K562 (cell line): ENCODE data around the gene TEX22. TPM values are rescaled to one million over a fixed set of nuclear protein-coding genes. Genes with fewer than 3 reads are reported as not detected.

ENCODE experiments used
- ATAC-seq: fragments of 200-7000 bp; cut with Tn5 transposase; 3 replicates; pipeline ENCODE4 v1.9.1; 2020; ENCODE audit warnings: moderate library complexity
- BruUV-seq: library from RNA; stranded (reverse); fragments of 400-500 nt; replicated peaks from 2 replicates; lab custom pipeline; 2021; lab: Mats Ljungman, UMichigan
- CTCF ChIA-PET: fragments of 300-600 bp; formaldehyde crosslinking; extraction: SDS; loops from one replicate; lab custom pipeline; 2021; ENCODE audit warnings: low intra/inter-chr PET ratio; lab: Yijun Ruan, JAX
- POLR2A ChIA-PET: fragments of 300-600, 350-650 bp; sonication (Branson Sonifier 250); formaldehyde crosslinking; extraction: SDS; loops from one replicate; lab custom pipeline; 2021; ENCODE audit warnings: antibody characterized with exemption, inconsistent platforms; lab: Yijun Ruan, JAX
- DNase-seq, 4 experiments: peaks; one replicate each; pipeline versions ENCODE4 v3.0.0 to v3.0.0-alpha.2; 2011 to 2018; ENCODE audit warnings: low spot score in 3 of 4, mixed read lengths in 3 of 4; ENCODE audit errors: extremely low read depth in 1 of 4
- FAIRE-seq: peaks from 2 replicates; lab custom pipeline; 2011; peaks lifted over from hg19 to GRCh38; lab: Jason Lieb, UNC
- H2AFZ ChIP-seq: 2 replicates; pipeline ENCODE4 v1.6.0; 2011; ENCODE audit warnings: low read depth, low read length, control low read depth, inconsistent platforms
- H3K27ac ChIP-seq: fragments of 200-600 bp; 3 replicates; pipeline ENCODE4 v1.8.0; 2011; ENCODE audit warnings: low read depth, mild to moderate bottlenecking, control low read depth, inconsistent platforms, low read length, moderate library complexity, mixed read lengths; ENCODE audit errors: extremely low read depth
- H3K27me3 ChIP-seq, 2 experiments: fragments of 300-600 bp in 1 of 2; 2 replicates in 1 of 2; 3 replicates in 1 of 2; pipeline versions ENCODE4 v1.6.0 to v1.8.0; 2011; ENCODE audit warnings: inconsistent platforms in 2 of 2, low read length in 2 of 2, mild to moderate bottlenecking in 1 of 2, mixed read lengths in 1 of 2, moderate library complexity in 1 of 2; ENCODE audit not compliant: control insufficient read depth in 2 of 2, insufficient read depth in 2 of 2
- H3K36me3 ChIP-seq: fragments of 300-600 bp; 3 replicates; pipeline ENCODE4 v1.8.0; 2011; ENCODE audit warnings: mild to moderate bottlenecking, low read length, inconsistent platforms; ENCODE audit not compliant: control insufficient read depth, insufficient read depth
- H3K4me1 ChIP-seq, 2 experiments: fragments of 200-600 bp in 1 of 2; replicated peaks in 1 of 2; 2 replicates in 1 of 2; 3 replicates in 1 of 2; pipeline versions ENCODE4 v1.5.1 to v1.8.0; 2011; ENCODE audit warnings: inconsistent platforms in 2 of 2, low read length in 2 of 2, mild to moderate bottlenecking in 1 of 2, mixed read lengths in 1 of 2, moderate library complexity in 1 of 2; ENCODE audit not compliant: control insufficient read depth in 2 of 2, insufficient read depth in 2 of 2
- H3K4me2 ChIP-seq: 2 replicates; pipeline ENCODE4 v1.6.1; 2011; ENCODE audit warnings: low read length, control low read depth, inconsistent platforms, mixed read lengths; ENCODE audit not compliant: insufficient read depth
- H3K4me3 ChIP-seq: fragments of 200-600 bp; sonication (generic), shearing (Covaris generic); 2 replicates; pipeline ENCODE4 v1.5.1; 2016; ENCODE audit warnings: control low read depth, inconsistent platforms
- H3K79me2 ChIP-seq: fragments of 200-600 bp; 3 replicates; pipeline ENCODE4 v1.8.0; 2011; ENCODE audit warnings: low read length, inconsistent platforms; ENCODE audit not compliant: control insufficient read depth, insufficient read depth
- H3K9ac ChIP-seq, 2 experiments: 2 replicates each; pipeline versions ENCODE4 v1.6.0 to v1.6.1; 2011; ENCODE audit warnings: low read depth in 2 of 2, low read length in 2 of 2, control low read depth in 1 of 2, inconsistent platforms in 1 of 2, mild to moderate bottlenecking in 1 of 2, mixed read lengths in 1 of 2; ENCODE audit not compliant: insufficient read depth in 1 of 2
- H3K9me1 ChIP-seq: one replicate; pipeline ENCODE4 v1.6.0; 2011; ENCODE audit warnings: inconsistent platforms, mild to moderate bottlenecking, low read length, moderate library complexity; ENCODE audit not compliant: control insufficient read depth, insufficient read depth
- H3K9me3 ChIP-seq: replicated peaks from 2 replicates; pipeline ENCODE4 v1.5.1; 2011; ENCODE audit warnings: low read depth, low read length, inconsistent platforms; ENCODE audit not compliant: control insufficient read depth, insufficient read depth
- H4K20me1 ChIP-seq: replicated peaks from 2 replicates; pipeline ENCODE4 v1.6.1; 2011; ENCODE audit warnings: low read length, inconsistent platforms, mixed read lengths; ENCODE audit not compliant: control insufficient read depth, insufficient read depth
- GABPB1 ChIP-seq: sonication (generic); formaldehyde crosslinking; IDR thresholded peaks from 2 replicates; pipeline ENCODE4 v1.8.0; 2022; ENCODE audit warnings: mild to moderate bottlenecking, missing genetic modification reagents
- LARP7 ChIP-seq: fragments of 450-650 bp; IDR thresholded peaks from 2 replicates; pipeline ENCODE4 v1.6.1; 2016
- MAFG ChIP-seq: fragments of 450-650 bp; conservative IDR thresholded peaks from 2 replicates; pipeline ENCODE4 v1.6.1; 2016; ENCODE audit warnings: missing genetic modification characterization, missing compliant biosample characterization
- PML ChIP-seq: IDR thresholded peaks from 2 replicates; pipeline ENCODE4 v1.6.1; 2012; ENCODE audit warnings: low read length, inconsistent platforms
- SMAD4 ChIP-seq: fragments of 250-450 bp; sonication (Bioruptor Pico); conservative IDR thresholded peaks from 2 replicates; pipeline ENCODE4 v1.8.0; 2021; ENCODE audit warnings: inconsistent platforms, mild to moderate bottlenecking, moderate library complexity
- ZBTB17 ChIP-seq: fragments of 450-650 bp; formaldehyde crosslinking; IDR thresholded peaks from 2 replicates; pipeline ENCODE4 v1.4.0; 2020; ENCODE audit warnings: mild to moderate bottlenecking
- WGBS: fragments of 100-300 bp; shearing (Covaris generic); methylation state at CpG from one replicate; pipeline ENCODE4 v1.1.6; 2016; ENCODE audit warnings: low coverage, mixed read lengths; ENCODE audit not compliant: insufficient coverage; ENCODE audit errors: missing lambda C conversion rate; 5-methylcytosine and 5-hydroxymethylcytosine counted together
- in situ Hi-C: fragments of 300-500 bp; cut with MboI; formaldehyde crosslinking; loops from 4 replicates; pipeline ENCODE4 v1.15.0; 2018; ENCODE audit warnings: inconsistent platforms, mixed read lengths
- intact Hi-C: fragments of 100-400 bp; cut with micrococcal nuclease; formaldehyde crosslinking; loops from 2 replicates; pipeline ENCODE4 v1.14.2; 2022
- polyA plus RNA-seq, 8 experiments: library from polyadenylated mRNA; depleted of rRNA in 4 of 8; stranded (reverse) in 5 of 8; unstranded in 3 of 8; fragments of >200 nt; fragmentation: Nextera tagmentation in 2 of 8; fragmentation: Illumina TruSeq in 1 of 8; extraction: Ambion mirVana in 2 of 8; extraction: Trizol in 1 of 8; gene quantifications; 2 replicates each; pipeline versions ENCODE4 v1.2.1 to v1.2.3, GENCODE V29; 2011 to 2014; ENCODE audit warnings: inconsistent platforms in 1 of 8, missing spikeins in 1 of 8
- total RNA-seq, 7 experiments: library from RNA; depleted of rRNA in 6 of 7; stranded (reverse); fragments of >200 nt in 6 of 7; fragmentation: Illumina TruSeq in 2 of 7; extraction: Trizol in 2 of 7; gene quantifications; 2 replicates each; pipeline versions ENCODE4 v1.2.1 to v1.2.3, GENCODE V29; 2011 to 2021; ENCODE audit warnings: low replicate concordance in 1 of 7

Gene TEX22
- total and polyA plus RNA-seq, 9 of the 15 experiments (the other 6 are each of a cell fraction or from before 2014, with no cell fraction given): 0.04 to 1.7 (median 0.23) TPM; not detected in 2

DNA sequence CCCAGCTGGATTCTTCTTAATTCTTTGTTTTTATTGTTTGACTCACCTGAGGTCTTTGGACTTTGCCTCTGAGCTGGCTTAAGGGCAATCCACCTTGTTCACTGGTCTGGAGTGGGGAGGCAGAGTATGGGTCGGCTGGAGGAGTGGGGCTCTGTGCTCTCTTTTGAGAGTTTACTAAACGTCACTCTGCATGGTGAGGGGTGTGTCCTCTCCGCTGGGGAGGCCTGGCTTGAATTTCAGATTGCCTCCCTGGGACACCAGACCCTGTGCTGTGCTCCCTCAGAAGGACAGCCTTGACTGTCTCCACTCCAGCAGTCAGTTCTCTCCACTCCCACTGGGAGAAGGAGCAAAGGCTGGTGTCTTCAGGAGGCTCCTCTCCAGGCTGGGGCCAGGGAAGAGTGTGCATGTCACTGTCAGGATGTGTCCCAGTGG lies 19.4 kb downstream of the TEX22 start:
- H3K4me2 ChIP-seq: no peak overlapping the region
- peaks cover 31% of the 10 kb centered on the region for H3K79me2 ChIP-seq
- ATAC-seq: no peak
- no TSS peak for BruUV-seq
- no peak for FAIRE-seq
- H2AFZ ChIP-seq: no peak overlapping the region
- peaks cover 16% of the 10 kb centered on the region; the same call in 2 of the 3 replicates for H3K36me3 ChIP-seq
- peak overlapping the region in 1 of 2 experiments; percentile 64; a peak in 2 of 4 replicates for H3K9ac ChIP-seq
- H3K9me3 ChIP-seq: no peaks in the 10 kb centered on the region
- intact Hi-C loops: no loop called here
- H3K9me1 ChIP-seq: peaks cover 4% of the 10 kb centered on the region
- no peak for TF ChIP-seq SMAD4 (CRISPR knock-in tag)
- TF ChIP-seq PML: no peak
- no peak for TF ChIP-seq MAFG (tag)
- TF ChIP-seq LARP7: no peak
- TF ChIP-seq GABPB1 (CRISPR knock-in tag): no peak
- TF ChIP-seq ZBTB17 (CRISPR knock-in tag): no peak
- TF ChIP-seq, all 486 proteins: peak for 0
- no peak for DNase-seq
- CTCF ChIA-PET: no interaction called here
- Histone ChIP-seq H3K4me1 (peaks cover 11 to 52% of the 10 kb centered on the region in 2 experiments; a peak in 4 of 5 replicates), H3K4me3 (no peak overlapping the region), H3K27ac (no peak overlapping the region), H4K20me1 (no peaks in the 10 kb centered on the region), H3K27me3 (no peaks in the 10 kb centered on the region)
- POLR2A ChIA-PET: interaction anchor here (1.1 kb wide), 1 partner anchor 9 kb away, joined by 3 read pairs; no protein-coding TSS in a partner anchor
- in situ Hi-C loops: no loop called here
- WGBS: 43% methylated on average over 2 of the region's 3 CpGs
